ENCODE data around the gene MRFAP1L1.

MRFAP1L1 gene

DNA sequence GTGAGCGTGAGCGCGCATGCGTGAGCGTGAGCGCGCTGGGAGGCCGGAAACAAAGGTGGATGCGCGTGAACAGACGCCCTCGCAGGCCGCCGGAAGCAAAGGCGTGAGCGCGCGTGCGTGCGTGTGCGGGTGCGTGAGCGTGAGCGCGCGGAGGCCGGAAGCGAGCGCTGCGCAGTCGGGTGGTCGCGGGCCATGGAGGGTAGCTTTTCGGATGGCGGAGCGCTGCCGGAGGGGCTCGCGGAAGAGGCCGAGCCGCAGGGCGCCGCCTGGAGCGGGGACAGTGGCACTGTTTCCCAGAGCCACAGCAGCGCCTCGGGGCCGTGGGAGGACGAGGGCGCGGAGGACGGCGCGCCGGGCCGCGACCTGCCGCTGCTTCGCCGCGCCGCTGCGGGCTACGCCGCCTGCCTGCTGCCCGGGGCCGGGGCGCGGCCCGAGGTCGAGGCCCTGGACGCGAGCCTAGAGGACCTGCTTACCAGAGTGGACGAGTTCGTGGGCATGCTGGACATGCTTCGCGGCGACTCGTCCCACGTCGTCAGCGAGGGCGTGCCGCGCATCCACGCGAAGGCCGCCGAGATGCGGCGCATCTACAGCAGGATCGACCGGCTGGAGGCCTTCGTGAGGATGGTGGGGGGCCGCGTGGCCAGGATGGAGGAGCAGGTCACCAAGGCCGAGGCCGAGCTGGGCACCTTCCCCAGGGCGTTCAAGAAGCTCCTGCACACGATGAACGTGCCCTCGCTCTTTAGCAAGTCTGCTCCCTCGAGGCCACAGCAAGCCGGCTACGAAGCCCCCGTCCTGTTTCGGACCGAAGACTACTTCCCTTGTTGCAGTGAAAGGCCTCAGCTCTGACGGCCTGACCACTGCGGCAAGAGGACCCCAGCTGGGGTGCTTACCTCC is 6.6 kb upstream of the MRFAP1L1 start, which contains the start of gene BLOC1S4:
TSS of gene BLOC1S4 (plus strand) at position 157 of the 894 bp plus-strand sequence. CDS start at position 193, 36 bp downstream.
- DNase-seq (ENCODE audit: low read depth): peak; percentile 83

DNA sequence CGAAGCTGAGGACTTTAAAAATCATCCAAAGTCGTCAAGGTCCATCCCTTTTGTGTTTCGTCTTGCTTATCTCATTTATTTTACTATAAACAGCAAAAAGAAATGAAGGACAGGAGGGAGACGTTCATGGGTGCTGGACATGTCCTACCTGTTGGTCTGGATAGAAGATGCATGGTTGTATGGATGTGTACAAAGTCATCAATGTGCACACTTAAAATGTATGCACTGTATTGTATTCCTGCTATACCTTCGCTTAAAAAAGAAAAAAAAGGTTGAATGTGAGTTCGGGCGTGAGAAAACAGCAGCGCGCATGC is 6.0 kb upstream of the MRFAP1L1 start:
- no peak for DNase-seq (ENCODE audit: low read depth)

DNA sequence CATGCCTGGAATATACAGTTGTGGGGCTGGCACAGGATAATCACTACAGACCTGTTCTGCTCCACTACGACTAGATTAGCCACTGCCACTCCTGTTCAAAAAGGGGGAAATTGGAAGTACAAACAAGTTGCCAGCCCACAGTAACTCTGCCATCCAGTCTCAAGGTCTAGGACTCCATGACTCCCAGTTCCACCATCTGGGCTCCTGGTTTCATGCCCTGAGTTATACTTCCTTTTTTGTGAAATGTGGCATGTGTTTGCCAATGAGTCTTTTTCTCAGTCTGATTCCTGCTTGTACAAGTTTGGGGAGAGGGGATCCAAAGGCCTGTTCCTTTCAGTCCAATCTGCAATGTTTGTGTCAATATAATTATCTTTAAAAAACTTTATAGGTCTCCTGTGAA is 5.3 kb upstream of the MRFAP1L1 start:
- DNase-seq (ENCODE audit: low read depth): no peak

DNA sequence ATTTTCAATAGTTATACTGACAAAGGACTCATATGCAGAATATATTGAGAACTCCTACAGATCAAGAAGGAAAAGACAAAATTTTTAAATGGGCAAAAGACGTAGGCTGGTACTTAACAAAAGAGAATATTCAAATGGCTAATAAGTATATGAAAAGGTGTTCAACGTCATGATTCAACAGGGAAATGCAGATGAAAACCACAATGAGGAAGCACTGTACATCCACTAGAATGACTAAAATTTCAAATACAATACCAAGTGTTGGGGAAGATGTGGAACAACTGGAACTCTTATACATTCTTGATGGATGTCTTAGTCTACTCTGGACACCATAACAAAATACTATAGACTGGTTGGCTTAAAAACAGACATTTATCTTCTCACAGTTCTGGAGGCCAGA is 1.3 kb upstream of the MRFAP1L1 start:
- no peak for DNase-seq (ENCODE audit: low read depth)

DNA sequence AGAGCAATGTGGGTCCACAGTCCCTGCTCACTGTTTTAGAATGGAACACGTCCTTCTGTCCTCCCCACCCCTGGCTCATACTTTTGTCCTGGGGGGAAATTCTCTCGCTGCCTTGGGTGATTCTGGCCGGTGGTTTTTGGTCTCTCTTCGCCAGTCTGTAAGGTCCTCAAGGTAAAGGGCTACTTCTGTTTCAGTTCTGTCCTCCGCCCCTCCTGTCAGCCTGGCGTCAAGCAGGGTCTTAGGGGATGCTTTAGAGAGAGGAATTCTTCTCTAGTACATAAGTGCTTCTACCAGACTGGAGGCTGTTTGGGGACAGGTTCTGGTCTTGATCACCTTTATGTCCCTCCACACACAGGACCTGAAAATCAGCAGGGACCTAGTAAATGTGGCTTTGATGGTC is 617 bp upstream of the MRFAP1L1 start:
- DNase-seq (ENCODE audit: low read depth): no peak

DNA sequence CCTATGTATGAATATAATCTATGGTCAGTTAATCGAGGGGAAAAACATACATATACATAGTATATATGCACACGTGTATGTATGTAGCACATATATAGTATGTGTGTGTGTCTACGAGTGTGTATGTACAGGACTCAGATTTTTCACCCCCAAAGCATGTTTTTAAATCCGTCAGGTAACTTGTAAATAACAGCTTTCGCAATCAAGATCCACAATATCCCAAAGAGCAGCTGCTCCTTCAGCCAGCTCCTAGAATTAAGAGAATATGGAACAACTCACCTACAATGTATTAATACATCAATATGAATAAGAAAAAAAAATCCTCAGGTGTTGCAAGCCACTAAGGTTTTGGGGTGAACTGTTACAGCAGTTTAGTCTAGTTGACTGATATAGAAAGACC is 3.5 kb downstream of the MRFAP1L1 start:
- DNase-seq (ENCODE audit: low read depth): no peak

DNA sequence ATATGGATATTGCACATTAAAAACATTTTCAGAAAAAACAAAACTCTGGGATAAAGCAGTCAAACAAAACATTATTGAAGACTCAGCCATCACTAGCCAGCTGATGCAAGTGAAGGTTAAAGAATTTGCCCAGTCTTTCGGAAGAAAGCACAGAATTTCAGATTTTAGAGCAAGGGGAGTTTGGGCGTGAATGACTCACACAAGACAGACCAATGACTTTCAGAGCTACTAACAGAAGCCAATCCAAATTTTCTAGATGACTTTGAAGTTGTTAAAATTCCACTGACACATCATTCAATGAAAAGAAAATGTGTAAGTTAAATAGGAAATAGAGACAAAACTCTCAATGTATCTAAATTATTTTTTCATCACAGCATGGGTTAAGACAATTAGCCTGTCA is 4.0 kb downstream of the MRFAP1L1 start:
- no peak for DNase-seq (ENCODE audit: low read depth)

DNA sequence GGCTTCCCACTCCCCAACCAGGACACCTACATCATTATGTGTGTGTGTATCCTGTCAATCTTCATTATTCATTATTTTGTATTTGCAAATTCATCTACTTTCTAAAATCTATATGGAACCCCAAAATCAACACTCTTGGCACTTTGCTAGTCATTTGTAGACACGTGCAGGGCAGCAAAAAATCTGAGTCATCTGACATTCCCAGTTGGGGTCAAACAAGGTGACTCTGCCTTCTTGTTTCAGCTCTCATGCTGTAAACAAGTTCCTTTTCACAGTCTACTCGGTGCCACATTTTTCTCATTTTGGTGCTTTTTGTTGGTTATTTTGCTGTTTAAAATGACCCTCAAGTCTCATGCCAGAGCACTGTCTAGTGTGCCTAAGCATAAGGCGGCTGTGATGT is 5.9 kb downstream of the MRFAP1L1 start:
- DNase-seq (ENCODE audit: low read depth): no peak

DNA sequence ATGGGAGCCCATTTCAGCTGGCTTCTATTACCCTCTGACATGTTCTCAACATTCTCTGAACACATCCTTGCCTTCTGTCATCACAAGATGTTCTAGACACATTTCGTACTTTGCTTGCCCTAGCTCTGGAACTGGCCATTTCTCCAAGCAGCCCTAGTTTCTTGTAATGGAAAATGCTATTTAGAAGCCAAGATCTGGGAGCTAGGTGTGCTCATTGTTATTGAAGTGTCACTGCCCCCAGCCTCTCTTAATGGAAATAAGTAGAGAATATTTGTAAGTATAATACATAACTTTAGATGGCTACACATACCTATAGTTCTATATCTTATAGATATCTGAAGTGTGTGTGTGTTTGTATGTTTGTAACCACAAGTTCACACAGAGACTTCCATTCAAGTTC is 6.9 kb downstream of the MRFAP1L1 start:
- no peak for DNase-seq (ENCODE audit: low read depth)

DNA sequence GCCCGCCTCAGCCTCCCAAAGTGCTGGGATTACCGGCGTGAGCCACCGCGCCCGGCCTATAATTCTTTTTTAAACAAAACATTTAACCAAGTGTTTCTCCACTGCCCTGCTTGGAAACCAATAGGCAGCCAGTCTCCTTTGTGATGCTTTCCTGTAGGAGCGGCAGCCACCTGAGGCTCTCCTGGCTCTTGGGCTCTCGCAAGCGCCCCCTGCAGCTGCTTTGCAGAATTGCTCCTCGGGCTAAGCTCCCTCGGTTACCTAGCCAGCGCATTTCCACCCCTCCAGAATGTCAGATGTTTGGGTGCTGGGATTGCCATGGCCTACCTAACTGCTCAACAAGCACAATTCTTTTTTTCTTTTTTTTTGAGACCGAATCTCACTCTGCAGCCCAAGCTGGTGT is 8.3 kb downstream of the MRFAP1L1 start:
- DNase-seq (ENCODE audit: low read depth): no peak

DNA sequence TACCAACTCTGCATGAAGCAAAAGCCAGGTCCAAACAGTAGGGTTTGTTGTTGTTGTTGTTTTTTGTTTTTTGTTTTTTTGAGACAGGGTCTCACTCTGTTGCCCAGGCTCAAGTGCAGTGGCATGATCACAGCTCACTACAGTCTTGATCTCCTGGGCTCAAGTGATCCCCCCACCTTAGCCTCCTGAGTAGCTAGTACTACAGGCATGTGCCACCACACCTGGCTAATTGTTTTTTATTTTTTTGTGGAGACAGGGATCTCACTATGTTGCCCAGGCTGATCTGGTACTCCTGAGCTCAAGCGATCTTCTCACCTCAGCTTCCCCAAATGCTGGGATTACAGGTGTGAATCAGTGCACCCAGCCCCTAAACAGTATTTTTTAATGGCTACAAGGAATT is 9.8 kb downstream of the MRFAP1L1 start:
- DNase-seq (ENCODE audit: low read depth): no peak

DNA sequence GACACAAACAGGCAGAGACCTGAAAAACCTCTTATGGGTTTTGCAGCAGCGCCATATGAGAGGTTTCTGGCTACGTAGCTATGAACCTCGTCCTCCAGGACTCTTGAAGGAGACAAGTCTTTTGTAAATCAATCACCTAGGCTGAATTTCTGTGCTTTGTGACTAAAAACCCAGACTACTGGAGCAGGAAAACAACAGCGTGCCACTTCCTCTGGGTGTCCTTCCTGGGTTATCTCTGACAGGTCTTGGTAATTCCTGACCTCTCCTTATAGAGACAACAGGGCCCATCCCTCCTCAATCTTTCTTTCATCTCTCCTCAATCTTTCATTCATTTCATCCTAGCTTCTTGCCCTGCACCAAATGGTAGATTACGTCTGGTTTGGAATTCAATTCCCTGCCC is 10.3 kb downstream of the MRFAP1L1 start:
- DNase-seq (ENCODE audit: low read depth): no peak

DNA sequence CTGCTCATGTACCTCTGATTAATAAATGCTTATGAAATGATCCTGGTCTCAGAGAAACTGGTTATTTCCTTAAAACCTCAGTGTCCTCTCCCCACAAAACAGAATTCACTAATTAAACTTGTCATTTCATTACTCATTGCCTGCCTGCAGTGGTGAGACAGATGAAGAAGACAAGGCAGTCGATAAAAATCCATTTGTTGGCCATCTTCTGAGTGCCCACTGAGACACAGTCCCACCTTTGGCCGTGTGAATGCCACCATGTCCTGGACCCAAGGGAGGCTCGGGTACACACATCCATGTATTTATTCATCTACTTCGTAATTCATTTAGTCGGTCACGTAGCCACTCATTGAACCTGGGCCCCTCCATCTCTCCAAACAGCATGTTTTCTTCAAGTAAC is 12.5 kb downstream of the MRFAP1L1 start:
- no peak for DNase-seq (ENCODE audit: low read depth)

DNA sequence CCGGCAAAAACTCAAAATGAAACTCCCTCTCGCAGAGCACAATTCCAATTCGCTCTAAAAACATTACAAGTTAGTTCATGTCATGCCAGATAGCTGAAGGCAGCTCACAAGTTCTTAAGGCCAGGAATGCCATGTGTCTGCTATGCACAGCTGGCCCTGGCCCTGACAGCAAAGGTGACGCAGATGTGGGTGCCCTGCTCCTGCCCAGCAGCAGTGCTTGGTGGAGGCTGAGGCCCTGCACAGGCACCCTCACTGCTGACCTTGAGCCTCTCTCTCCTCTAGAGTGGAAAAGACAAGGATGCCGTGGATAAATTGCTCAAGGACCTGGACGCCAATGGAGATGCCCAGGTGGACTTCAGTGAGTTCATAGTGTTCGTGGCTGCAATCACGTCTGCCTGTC is 13.1 kb downstream of the MRFAP1L1 start:
- no peak for DNase-seq (ENCODE audit: low read depth)

DNA sequence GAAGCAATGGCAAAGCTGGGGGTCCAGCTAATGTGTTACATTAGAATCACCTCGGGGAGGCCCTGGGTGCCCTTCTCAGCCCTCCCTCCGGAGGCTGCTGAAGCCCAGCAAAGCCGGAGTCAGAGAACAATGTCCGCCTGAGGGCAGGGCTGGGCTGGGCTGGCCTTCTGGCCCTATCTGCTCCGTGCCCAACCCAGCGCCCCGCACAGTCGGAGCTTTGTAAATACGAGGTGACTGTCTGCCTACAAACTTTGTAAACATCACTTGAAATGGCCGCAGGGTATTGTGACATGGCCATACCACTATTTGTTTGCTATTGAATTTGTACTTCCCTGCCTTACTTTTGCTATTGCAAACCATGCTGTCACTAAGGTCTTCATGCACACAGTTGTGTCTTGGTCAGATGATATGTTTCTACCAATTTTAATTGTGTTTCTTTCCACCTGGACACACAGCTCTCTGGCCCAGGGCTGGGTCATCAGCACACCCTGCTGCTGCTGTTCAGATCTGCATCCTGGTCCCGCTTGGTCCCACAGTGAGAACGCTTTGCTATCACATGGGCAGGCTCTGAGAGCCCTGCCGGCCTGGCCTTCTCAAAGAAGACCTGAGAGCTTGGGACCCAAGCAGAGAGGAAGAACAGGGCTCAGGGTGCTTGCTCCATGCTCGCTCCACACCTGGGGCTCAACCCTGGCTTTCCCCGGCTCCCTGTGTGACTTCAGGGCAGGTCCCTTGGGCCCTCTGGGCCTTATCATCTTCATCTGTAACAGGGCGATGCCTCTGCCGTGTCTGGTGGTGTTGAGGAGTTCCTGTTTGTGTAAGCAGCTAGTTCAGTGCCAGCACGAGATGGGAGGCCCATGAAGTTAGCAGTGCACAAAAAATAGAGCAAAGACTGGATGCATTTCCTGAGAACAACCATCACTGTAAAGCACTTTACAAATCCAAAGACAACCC is 13.7 kb downstream of the MRFAP1L1 start:
- peak; percentile 41 for DNase-seq (ENCODE audit: low read depth)

DNA sequence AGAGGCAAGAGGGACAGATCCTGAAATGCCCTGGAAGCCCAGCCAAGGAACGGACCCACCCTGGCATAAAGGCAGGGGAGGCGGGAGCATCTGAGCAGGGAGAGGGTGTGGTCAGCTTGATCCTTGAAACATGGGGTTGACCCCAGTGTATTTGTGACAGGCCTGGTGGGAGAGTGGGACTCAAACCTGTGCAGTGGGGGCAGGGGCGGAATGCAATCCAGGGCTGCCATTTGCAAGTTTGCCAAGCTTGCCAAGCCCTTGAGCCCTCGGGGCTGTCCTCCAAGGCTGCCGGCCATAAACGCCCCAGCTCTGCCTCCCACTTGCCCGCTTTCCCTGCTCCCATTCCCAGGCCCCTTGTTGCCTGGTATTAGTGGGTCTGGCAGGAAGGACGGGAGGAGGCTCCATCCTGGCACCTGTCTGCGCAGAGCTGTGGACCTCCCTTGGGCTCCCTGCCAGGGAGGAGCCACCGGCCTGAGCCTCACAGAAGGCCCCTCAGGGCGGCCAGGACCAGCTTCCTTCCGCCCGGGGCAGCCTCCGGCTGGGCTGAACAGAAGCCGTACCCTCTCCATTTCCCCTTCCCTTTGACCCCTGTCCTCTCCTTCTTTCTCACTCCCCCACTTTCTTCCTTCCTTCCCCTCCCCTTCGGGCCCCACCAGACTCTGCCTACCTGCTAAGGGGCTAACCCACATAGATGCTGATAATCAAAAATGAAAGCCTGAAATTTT is 15.3 kb downstream of the MRFAP1L1 start:
- DNase-seq (ENCODE audit: low read depth): no peak

DNA sequence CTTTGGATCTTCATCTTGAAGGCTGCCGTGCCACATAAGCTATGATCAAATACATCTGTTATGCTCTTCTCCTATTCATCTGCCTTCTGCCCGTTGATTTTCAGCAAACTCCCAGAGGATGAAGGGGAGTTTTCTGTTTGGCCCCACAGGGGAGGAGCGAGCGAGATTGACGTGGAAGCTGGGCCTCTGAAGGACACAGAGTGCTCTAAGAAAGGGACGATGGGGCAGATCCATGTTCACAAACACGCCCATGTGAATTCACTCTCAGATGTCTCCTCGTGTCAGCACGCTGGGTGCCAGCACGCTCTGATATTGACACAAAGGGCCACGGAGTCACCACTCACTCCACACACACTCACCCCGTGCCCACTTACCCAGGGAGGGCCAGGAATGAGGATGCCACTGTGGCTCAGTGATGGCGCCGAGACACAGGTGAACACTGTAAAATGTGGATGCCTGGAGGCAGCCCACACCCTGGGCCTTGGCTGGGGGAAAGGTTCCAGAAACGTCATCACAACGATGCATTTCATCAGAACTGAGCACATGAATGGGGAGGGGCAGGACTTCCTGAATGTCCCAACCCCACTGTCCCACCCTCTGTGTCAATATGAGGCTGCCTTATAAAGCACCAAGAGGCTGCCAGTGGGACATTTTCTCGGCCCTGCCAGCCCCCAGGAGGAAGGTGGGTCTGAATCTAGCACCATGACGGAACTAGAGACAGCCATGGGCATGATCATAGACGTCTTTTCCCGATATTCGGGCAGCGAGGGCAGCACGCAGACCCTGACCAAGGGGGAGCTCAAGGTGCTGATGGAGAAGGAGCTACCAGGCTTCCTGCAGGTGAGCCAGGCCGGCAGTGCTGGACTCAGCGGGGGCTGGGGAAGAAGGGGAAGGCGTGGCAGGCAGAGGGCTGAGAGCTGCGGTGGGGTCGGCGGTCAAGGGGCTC is 16.2 kb downstream of the MRFAP1L1 start, which contains the start of gene S100P:
TSS of gene S100P (plus strand) at position 648 of the 946 bp plus-strand sequence. CDS start at position 703, 55 bp downstream.
- DNase-seq (ENCODE audit: low read depth): no peak

DNA sequence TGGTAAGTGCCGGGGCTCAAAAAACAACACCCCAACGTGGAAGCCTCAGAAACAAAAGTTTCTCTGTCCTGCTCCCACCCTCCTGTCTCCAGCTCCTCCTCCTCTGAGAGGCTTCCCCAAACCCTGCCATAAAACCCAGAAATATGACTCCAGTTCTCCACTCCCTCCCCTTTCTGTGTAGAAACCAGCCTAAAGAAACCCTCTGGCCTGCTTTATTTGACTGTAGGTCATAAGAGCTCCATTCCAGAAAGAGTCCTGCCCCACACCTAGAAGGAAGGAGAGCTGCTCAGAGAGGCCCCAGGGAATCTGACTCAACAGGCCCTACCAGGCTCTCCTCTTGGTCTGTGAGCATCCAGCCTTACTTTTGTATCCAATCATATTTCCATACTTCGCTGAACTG is 16.9 kb downstream of the MRFAP1L1 start:
- no peak for DNase-seq (ENCODE audit: low read depth)

DNA sequence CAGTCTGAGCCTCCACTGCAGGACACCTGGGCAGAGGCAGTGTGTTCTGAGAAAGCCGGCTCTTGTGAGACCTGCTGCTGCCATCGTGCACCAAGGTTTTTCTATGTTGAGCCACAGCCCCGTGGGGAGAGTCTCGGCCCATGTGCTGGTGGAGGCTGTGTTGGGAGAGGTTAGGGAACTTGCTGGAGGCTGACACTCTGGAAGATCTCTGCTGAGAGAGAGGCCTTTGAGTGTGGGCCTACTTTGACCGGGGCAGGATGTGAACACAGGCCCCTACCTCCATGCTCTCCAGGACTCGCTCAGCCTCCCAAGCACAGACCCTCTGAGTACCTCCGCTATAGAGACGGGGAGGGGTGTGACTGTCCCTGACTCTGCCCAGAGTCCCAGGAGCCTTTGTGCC is 17.3 kb downstream of the MRFAP1L1 start:
- DNase-seq (ENCODE audit: low read depth): no peak

DNA sequence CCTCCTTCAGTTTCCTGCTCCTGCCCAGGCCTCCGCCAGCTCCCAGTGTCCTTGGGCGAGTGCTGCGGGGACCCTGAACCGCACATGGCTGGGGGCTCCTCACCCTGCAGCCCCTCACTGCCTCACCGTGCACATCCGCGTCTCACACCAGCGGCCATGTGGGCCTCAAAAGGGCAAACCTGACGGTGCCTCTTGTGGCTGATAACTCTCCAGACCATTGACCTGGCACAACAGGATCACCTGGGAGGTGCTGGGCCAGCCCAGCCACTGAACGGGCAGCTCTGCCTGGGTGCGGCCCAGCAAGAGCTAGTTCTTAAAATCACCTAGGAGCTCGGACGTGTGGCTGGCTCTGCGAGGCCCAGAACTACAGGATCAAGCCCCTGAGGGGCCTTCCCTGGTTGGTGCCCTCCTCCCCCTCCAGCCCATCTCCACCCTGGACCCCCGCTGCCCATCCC is 20.1 kb downstream of the MRFAP1L1 start:
- DNase-seq (ENCODE audit: low read depth): no peak

Data from T follicular helper cell (primary cell).